ENCODE measurements around the gene CEP131.

GRCh38 chr17:81237591-81238489 lies 15.1 kb upstream of the CEP131 start:
- no peak for TF ChIP-seq CTCF (IDR thresholded peaks at IDR 0.05)
- TF ChIP-seq POLR2A (IDR thresholded peaks at IDR 0.05): no peak
